HEK293T (cell line): Measurements from ENCODE around the gene CTNNA2.

ENCODE experiments used
- ARNT ChIP-seq: fragments of 450-650 bp; IDR thresholded peaks from 2 replicates; pipeline ENCODE4 v1.6.1; 2017; ENCODE audit warnings: mild to moderate bottlenecking
- BHLHE40 ChIP-seq: fragments of 450-650 bp; IDR thresholded peaks from 2 replicates; pipeline ENCODE4 v1.6.1; 2016; ENCODE audit warnings: mild to moderate bottlenecking, moderate library complexity, borderline replicate concordance
- FOXM1 ChIP-seq: fragments of 450-650 bp; IDR thresholded peaks from 2 replicates; pipeline ENCODE4 v1.6.1; 2017; ENCODE audit warnings: mild to moderate bottlenecking, borderline replicate concordance
- HDGF ChIP-seq: fragments of 450-650 bp; IDR thresholded peaks from 2 replicates; pipeline ENCODE4 v1.6.1; 2017; ENCODE audit warnings: antibody characterized with exemption, borderline replicate concordance
- SP1 ChIP-seq: fragments of 450-650 bp; IDR thresholded peaks from 2 replicates; pipeline ENCODE4 v1.6.1; 2017
- SUZ12 ChIP-seq: fragments of 450-650 bp; IDR thresholded peaks from 2 replicates; pipeline ENCODE4 v1.6.1; 2016; ENCODE audit warnings: mild to moderate bottlenecking

DNA sequence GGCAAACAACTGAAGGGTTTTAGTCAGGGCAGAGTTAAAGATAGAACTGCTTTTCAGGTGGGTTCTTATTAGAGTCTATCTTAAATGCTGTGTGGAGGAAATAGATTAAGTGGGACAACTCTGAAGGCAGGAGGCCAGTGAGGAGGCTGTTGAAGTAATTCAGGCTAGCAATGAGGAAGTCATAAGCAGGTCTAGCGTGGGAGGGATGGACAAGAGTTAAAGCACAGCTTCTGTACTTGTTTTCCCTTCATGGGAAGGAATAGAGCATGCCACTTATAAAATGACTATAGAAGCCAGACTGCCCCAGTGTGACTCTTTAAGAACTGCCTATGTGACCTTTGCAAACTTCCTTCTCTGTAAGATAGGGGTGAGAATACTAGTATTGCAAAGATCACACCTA lies 993.7 kb downstream of the CTNNA2 start:
- TF ChIP-seq BHLHE40 (no peak), FOXM1 (no peak), SUZ12 (no peak), ARNT (no peak), SP1 (no peak), HDGF (no peak)
